Endothelial cell of umbilical vein (primary cell): Measurements from ENCODE around the gene ADAM22. TPM values are rescaled to one million over a fixed set of nuclear protein-coding genes. Genes with fewer than 3 reads are reported as not detected.

Experiments
- polyA plus RNA-seq, 4 experiments: library from polyadenylated mRNA; depleted of rRNA in 3 of 4; stranded (reverse) in 3 of 4; unstranded in 1 of 4; fragments of >200 nt; gene quantifications; 2 replicates each; pipeline versions ENCODE4 v1.2.1 to v1.2.3, GENCODE V29; 2011 to 2012; ENCODE audit warnings: missing spikeins in 1 of 4
- total RNA-seq: library from RNA; stranded (reverse); gene quantifications from 2 replicates; pipeline ENCODE4 v1.2.3, GENCODE V29; 2021

Gene ADAM22
- total and polyA plus RNA-seq, 2 donors (not counting 3 experiments of a cell fraction or from before 2014, with no cell fraction given): 0.33 to 0.53 TPM

Other genes with a start within 250 kb of the ADAM22 start
- gene SLC25A40, start 57.9 kb upstream of the ADAM22 start, total RNA-seq: 17.1 and 21.6 TPM in 2 replicates
- gene SLC25A40, start 57.9 kb upstream of the ADAM22 start, polyA plus RNA-seq: 4.7 and 7.1 TPM in 2 replicates
- gene DBF4, start 57.8 kb upstream of the ADAM22 start, total RNA-seq: 35.8 and 39.7 TPM in 2 replicates
- gene DBF4, start 57.8 kb upstream of the ADAM22 start, polyA plus RNA-seq: 2.6 and 3.7 TPM in 2 replicates